ENCODE data around the gene SCYL1. TPM values are rescaled to one million over a fixed set of nuclear protein-coding genes. Genes with fewer than 3 reads are reported as not detected.

SCYL1 gene
- total and polyA plus RNA-seq, 2 experiments from 2014 or later = 52.7 to 66.1 TPM

DNA sequence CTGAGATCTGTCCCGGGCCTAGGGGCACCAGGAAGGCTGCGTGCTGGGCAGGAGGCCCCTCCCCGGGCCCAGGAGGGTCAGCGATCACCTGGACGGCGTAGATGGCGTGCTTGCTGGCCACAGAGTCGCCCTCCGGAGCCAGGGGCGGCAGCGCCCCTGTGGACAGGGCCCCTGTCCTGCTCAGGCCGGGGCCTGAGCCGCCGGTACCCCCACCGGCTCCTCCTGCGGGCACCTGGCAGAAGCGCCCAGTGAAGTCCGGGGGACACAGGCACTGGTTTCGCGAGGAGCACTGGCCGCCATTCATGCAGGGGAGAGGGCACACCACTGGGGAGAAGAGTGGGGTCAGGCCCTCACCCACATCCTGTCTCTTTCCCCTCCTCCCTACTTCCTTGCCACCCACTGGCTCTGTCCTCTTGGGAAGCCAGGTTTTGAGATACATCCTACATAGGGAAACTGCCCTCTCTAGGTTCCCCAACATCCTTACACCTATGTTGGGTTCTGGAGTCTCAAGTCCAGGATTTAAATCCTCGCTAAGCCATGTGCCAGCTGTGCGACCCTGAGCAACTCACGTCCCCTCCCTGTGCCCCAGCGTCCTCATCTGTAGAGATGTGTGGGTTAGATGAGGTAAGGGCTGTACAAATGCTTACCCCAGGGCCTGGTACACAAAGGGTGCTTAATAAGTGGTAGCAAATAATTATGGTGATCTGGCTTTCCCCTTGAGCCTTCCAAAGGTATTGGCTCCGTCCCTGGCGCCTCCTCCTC lies 29.4 kb downstream of the SCYL1 start (continued):
- TF ChIP-seq, protein P1, sequence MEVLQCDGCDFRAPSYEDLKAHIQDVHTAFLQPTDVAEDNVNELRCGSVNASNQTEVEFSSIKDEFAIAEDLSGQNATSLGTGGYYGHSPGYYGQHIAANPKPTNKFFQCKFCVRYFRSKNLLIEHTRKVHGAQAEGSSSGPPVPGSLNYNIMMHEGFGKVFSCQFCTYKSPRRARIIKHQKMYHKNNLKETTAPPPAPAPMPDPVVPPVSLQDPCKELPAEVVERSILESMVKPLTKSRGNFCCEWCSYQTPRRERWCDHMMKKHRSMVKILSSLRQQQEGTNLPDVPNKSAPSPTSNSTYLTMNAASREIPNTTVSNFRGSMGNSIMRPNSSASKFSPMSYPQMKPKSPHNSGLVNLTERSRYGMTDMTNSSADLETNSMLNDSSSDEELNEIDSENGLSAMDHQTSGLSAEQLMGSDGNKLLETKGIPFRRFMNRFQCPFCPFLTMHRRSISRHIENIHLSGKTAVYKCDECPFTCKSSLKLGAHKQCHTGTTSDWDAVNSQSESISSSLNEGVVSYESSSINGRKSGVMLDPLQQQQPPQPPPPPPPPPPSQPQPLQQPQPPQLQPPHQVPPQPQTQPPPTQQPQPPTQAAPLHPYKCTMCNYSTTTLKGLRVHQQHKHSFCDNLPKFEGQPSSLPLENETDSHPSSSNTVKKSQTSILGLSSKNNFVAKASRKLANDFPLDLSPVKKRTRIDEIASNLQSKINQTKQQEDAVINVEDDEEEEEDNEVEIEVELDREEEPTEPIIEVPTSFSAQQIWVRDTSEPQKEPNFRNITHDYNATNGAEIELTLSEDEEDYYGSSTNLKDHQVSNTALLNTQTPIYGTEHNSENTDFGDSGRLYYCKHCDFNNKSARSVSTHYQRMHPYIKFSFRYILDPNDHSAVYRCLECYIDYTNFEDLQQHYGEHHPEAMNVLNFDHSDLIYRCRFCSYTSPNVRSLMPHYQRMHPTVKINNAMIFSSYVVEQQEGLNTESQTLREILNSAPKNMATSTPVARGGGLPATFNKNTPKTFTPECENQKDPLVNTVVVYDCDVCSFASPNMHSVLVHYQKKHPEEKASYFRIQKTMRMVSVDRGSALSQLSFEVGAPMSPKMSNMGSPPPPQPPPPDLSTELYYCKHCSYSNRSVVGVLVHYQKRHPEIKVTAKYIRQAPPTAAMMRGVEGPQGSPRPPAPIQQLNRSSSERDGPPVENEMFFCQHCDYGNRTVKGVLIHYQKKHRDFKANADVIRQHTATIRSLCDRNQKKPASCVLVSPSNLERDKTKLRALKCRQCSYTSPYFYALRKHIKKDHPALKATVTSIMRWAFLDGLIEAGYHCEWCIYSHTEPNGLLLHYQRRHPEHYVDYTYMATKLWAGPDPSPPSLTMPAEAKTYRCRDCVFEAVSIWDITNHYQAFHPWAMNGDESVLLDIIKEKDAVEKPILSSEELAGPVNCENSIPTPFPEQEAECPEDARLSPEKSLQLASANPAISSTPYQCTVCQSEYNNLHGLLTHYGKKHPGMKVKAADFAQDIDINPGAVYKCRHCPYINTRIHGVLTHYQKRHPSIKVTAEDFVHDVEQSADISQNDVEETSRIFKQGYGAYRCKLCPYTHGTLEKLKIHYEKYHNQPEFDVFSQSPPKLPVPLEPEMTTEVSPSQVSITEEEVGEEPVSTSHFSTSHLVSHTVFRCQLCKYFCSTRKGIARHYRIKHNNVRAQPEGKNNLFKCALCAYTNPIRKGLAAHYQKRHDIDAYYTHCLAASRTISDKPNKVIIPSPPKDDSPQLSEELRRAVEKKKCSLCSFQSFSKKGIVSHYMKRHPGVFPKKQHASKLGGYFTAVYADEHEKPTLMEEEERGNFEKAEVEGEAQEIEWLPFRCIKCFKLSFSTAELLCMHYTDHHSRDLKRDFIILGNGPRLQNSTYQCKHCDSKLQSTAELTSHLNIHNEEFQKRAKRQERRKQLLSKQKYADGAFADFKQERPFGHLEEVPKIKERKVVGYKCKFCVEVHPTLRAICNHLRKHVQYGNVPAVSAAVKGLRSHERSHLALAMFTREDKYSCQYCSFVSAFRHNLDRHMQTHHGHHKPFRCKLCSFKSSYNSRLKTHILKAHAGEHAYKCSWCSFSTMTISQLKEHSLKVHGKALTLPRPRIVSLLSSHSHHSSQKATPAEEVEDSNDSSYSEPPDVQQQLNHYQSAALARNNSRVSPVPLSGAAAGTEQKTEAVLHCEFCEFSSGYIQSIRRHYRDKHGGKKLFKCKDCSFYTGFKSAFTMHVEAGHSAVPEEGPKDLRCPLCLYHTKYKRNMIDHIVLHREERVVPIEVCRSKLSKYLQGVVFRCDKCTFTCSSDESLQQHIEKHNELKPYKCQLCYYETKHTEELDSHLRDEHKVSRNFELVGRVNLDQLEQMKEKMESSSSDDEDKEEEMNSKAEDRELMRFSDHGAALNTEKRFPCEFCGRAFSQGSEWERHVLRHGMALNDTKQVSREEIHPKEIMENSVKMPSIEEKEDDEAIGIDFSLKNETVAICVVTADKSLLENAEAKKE (CRISPR knock-in tag; IDR thresholded peaks at IDR 0.05) = no peak
- TF ChIP-seq STAT1 (IDR thresholded peaks at IDR 0.05; ENCODE audit: unreplicated experiment) (no peak), NANOG (IDR thresholded peaks at IDR 0.05; ENCODE audit: borderline replicate concordance) (no peak)
- TF ChIP-seq, protein P2, sequence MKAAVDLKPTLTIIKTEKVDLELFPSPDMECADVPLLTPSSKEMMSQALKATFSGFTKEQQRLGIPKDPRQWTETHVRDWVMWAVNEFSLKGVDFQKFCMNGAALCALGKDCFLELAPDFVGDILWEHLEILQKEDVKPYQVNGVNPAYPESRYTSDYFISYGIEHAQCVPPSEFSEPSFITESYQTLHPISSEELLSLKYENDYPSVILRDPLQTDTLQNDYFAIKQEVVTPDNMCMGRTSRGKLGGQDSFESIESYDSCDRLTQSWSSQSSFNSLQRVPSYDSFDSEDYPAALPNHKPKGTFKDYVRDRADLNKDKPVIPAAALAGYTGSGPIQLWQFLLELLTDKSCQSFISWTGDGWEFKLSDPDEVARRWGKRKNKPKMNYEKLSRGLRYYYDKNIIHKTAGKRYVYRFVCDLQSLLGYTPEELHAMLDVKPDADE (IDR thresholded peaks at IDR 0.05) = no peak

DNA sequence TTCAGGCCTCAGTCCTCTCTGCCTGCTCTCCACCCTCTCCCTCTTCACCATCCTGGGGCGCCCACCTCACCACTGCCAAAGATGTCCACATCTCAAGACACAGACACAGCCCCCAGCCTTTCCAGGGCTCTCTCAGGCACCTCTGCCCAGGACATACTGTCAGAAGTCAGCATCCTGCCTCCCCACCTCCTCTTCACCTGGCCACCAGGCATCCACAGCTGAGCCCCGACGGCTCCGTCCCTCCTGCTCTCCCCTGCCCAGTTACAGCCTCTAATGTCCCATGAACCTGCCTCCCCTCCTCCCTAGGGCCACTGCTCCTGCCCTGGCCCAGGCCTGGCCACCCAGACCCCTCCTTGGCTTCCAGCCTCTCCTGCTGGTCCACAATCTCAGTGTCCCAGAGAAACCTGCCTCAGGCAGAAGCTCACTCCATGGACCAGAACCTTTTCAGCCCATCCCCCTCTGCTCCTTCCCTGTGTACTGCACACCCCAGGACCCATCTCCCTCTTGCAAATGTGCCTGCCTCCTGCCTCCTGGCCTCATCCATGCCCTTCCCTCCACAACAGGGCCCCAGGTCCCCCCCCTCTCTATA lies 30.1 kb downstream of the SCYL1 start:
- H3K36me3 ChIP-seq (ENCODE audit: insufficient read depth) = no peaks in the 10 kb centered on the region
- H3K4me1 ChIP-seq (ENCODE audit: insufficient read depth) = peaks cover 38% of the 10 kb centered on the region; the same call in 1 of the 2 replicates
- H3K4me1 Mint-ChIP-seq = peaks cover 57% of the 10 kb centered on the region
- peaks cover 66% of the 10 kb centered on the region for H3K27me3 ChIP-seq (ENCODE audit: insufficient read depth)
- ATAC-seq (no peak), DNase-seq (ENCODE audit: low spot score) (no peak)
- TF ChIP-seq ZNF331 (CRISPR knock-in tag; IDR thresholded peaks at IDR 0.05; ENCODE audit: low read depth) = no peak
- peak overlapping the region; percentile 90; the same call in 1 of the 2 replicates for H3K4me2 ChIP-seq
- H3K9me2 ChIP-seq (ENCODE audit: insufficient read depth) = no peaks in the 10 kb centered on the region
- no peak overlapping the region; the same call in 2 of the 3 replicates for H3K4me3 Mint-ChIP-seq
- H3K9me3 Mint-ChIP-seq = no peaks in the 10 kb centered on the region
- H3K27me3 Mint-ChIP-seq (ENCODE audit: insufficient read depth, low read depth, poor library complexity) = peaks cover 39% of the 10 kb centered on the region
- no peaks in the 10 kb centered on the region for H3K79me2 ChIP-seq (replicated peaks; ENCODE audit: insufficient read depth)
- H3K27ac Mint-ChIP-seq = no peak overlapping the region
- no peak overlapping the region for H3K27ac ChIP-seq (ENCODE audit: low read depth)
- peaks cover 29% of the 10 kb centered on the region; the same call in 1 of the 2 replicates for H3F3A ChIP-seq (replicated peaks; ENCODE audit: low read depth)
- no peak overlapping the region for H2AFZ ChIP-seq
- no peaks in the 10 kb centered on the region; the same call in 2 of the 3 replicates for H3K36me3 Mint-ChIP-seq (ENCODE audit: low read depth)
- no peak overlapping the region for H3K4me3 ChIP-seq
- H4K20me1 ChIP-seq (replicated peaks; ENCODE audit: insufficient read depth) = no peaks in the 10 kb centered on the region; the same call in 1 of the 2 replicates
